ENCODE results near the gene MASP2.

DNA sequence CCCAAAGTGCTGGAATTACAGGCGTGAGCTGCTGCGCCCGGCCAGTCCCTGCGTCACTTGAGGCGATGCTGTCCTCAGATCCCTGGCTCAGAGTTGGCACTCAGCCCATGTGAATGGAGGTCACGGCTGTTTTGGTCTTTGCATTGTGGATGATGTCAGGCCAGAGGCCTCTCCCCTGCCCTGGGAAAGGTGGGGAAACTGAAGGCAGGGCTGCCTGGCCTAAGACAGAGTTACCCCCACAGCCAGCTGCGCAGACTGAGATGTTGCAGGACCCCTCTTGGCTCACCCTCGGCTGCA is 821 bp downstream of the MASP2 start:
- TF ChIP-seq, protein P1, sequence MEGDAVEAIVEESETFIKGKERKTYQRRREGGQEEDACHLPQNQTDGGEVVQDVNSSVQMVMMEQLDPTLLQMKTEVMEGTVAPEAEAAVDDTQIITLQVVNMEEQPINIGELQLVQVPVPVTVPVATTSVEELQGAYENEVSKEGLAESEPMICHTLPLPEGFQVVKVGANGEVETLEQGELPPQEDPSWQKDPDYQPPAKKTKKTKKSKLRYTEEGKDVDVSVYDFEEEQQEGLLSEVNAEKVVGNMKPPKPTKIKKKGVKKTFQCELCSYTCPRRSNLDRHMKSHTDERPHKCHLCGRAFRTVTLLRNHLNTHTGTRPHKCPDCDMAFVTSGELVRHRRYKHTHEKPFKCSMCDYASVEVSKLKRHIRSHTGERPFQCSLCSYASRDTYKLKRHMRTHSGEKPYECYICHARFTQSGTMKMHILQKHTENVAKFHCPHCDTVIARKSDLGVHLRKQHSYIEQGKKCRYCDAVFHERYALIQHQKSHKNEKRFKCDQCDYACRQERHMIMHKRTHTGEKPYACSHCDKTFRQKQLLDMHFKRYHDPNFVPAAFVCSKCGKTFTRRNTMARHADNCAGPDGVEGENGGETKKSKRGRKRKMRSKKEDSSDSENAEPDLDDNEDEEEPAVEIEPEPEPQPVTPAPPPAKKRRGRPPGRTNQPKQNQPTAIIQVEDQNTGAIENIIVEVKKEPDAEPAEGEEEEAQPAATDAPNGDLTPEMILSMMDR (conservative IDR thresholded peaks at IDR 0.05; ENCODE audit: low read length): no peak
- no peak for TF ChIP-seq EZH2phosphoT487 (IDR thresholded peaks at IDR 0.05; ENCODE audit: borderline replicate concordance, low read depth, low read length)
